Measurements from ENCODE around the gene TLE5.
"Not testable (repeated sequence)": the region's sequence is repeated elsewhere in the genome, so short reads cannot be mapped to it uniquely, and the experiment has no call there.

Gene TLE5

DNA sequence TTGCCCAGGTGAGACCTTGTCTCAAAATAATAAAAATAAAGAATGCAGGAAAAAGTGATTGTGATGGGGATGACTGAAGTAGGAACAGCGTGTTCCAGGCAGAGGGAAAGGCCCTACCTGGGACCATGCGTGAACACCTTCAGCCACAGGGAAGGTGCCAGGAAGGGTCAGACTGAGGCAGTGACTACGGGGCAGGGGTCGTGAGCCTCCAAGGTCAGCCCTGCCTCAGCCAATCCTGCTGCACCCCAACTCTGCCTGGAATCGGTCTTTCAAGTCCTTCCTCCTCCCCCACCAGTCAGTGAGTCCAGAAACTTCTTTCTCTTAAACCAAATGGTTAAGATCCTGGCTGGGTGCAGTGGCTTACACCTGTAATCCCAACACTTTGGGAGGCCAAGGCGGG lies 17.1 kb downstream of the TLE5 start:
- no peak for DNase-seq (ENCODE audit: low read depth)

- DNase-seq (ENCODE audit: low read depth): no peak
Observed at GRCh38 chr19:3042621-3043267, 19.6 kb downstream of the TLE5 start.

DNA sequence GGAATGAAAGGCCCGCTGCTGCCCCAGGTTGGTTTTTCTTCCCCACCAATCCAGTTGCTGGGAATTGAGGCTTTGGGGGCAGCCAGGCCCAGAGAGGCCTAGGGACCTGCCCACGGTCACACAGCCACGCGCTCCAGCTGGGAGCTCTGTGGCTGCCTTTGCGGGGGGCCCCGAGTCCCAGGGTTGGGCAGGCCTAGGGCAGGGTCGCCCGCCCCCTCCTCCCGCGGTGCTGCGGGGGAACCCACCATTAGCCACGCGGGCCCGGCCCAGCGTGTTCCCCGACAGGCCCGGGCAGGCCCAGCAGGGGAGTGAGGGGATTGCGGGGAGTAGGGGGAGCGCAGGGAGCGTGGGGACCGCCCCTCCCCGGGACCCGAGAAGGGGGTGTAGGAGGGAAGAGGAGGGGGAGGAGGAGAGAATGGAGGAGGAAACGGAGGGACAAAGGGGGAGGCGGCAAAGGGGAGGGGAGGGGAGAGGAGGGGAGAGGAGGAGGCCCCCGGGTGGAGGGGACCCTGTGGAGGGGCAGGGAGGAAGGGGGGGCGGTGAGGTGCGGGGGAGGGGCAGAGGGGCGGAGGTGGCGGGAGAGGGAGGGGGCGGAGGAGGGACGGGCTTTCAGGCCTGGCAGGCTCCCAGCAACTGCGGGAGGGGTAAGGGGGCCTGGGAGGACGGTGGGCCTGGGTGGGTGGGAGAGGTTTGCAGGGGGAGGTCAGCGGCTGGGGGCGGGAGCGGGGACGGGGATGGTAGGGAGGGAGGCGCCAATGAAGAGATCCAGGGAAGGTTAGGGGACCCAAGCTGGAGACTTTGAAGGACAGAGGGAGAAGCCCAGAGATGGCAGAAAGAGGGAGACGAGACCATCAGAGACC lies 20.3 kb downstream of the TLE5 start:
- no peak for DNase-seq (ENCODE audit: low read depth)

DNA sequence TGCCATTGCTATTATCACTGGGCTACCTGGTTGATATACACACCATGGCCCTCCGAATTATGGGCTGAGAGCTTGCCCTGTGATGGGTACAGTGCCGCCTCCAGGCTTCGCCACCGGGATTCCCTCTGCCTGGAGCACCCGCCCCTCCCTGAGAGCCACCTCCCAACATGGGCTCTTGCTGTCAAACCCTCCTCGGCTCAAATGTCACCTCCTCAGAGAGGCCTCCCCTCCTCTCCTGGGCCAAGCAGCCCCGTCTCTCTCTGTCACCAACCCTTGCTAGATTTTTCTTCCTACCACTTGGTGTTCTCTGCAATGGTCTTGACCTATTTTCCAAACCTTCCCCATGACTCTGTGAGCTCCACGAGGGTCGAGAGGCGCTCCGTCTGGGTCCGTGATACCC lies 21.0 kb downstream of the TLE5 start:
- no peak for DNase-seq (ENCODE audit: low read depth)

- DNase-seq (ENCODE audit: low read depth): no peak
Observed at GRCh38 chr19:3039641-3040077, 22.6 kb downstream of the TLE5 start.

GRCh38 chr19:3039125-3039524 lies 23.2 kb downstream of the TLE5 start:
- DNase-seq (ENCODE audit: low read depth): no peak

DNA sequence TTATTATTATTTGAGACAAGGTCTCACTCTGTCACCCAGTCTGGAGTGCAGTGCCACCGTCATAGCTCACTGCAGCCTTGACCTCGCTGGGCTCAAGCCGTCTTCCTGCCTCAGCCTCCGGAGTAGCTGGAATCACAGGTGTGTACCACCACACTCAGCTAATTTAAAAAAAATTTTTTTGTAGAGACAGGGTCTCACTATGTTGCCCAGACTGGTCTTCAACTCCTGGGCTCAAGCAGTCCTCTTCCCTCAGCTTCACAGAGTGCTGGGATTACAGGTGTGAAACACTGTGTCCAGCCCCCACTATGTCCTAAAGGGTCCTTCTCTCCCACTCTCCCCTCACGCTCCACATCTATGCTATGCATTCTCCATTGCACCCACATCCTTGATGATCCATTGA lies 24.1 kb downstream of the TLE5 start:
- no peak for DNase-seq (ENCODE audit: low read depth)

DNA sequence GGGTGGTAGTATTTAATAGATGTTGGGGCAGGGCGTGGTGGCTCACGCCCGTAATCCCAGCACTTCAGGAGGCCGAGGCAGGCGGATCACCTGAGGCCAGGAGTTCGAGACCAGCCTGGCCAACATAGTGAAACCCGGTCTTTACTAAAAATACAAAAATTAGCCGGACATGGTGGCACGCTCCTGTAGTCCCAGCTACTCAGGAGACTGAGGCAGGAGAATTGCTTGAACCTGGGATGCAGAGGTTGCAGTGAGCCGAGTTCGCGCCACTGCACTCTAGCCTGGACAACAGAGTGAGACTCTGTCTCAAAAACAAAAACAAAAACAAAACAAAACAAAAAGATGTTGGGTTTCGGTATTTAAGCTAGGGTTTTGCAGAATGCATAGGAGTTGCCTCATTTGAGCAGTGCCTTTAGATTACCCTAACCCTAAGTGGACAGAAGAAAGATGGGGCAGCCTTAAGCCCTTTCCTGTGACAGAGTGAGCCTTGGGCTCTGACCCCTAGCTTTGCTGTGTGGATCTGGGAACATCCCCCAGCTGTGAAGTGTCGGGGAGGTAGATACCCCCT lies 25.2 kb downstream of the TLE5 start:
- DNase-seq (ENCODE audit: low read depth): not testable (repeated sequence)

- peak; percentile 90 for DNase-seq (ENCODE audit: low read depth)
Observed at GRCh38 chr19:3036119-3036976, 25.9 kb downstream of the TLE5 start.

- DNase-seq (ENCODE audit: low read depth): peak; percentile 99
Observed at GRCh38 chr19:3035542-3036118, 26.7 kb downstream of the TLE5 start.

DNA sequence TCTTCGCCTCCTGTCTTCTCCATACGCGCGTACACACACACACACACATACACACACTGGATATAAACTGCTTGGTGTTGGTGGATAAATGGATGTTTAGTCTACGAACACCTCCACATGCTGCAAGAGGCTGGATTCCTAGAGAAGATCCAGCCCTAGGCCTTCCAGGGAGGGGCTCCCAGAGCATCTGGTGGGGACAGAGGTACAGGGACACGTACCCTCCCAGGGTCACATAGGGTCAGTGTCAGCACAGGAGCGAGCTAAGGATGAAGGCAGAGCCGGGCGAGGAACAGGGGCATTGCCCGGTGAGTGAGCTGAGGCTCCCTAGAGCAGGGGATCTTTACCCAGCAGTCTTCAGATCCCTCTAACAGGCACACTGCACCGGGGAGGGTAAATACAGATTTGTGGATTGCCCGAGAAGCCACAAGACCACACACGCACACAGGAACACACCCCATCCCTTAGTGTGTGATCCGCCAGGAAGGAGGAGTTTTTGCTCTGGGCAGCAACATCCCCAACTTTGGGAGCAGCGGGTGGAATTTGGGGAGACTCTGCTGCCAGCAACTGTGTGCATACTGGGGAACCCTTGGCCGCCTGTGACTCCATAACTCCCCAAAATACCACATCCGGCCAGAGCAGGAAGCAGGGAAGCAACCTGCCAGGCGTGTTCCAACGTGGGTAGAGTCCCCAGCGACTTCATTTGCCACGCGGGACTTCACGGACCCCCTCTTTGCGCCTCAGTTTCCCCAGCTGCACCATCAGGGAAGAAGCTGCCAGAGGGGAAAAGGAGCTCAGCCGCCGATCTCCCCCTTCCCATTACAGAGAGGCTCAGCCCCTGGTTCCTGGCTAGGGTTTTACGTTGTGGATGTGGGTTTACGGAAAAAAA lies 27.4 kb downstream of the TLE5 start:
- DNase-seq (ENCODE audit: low read depth): peak; percentile 47

GRCh38 chr19:3034406-3034655 lies 28.0 kb downstream of the TLE5 start:
- DNase-seq (ENCODE audit: low read depth): no peak

DNA sequence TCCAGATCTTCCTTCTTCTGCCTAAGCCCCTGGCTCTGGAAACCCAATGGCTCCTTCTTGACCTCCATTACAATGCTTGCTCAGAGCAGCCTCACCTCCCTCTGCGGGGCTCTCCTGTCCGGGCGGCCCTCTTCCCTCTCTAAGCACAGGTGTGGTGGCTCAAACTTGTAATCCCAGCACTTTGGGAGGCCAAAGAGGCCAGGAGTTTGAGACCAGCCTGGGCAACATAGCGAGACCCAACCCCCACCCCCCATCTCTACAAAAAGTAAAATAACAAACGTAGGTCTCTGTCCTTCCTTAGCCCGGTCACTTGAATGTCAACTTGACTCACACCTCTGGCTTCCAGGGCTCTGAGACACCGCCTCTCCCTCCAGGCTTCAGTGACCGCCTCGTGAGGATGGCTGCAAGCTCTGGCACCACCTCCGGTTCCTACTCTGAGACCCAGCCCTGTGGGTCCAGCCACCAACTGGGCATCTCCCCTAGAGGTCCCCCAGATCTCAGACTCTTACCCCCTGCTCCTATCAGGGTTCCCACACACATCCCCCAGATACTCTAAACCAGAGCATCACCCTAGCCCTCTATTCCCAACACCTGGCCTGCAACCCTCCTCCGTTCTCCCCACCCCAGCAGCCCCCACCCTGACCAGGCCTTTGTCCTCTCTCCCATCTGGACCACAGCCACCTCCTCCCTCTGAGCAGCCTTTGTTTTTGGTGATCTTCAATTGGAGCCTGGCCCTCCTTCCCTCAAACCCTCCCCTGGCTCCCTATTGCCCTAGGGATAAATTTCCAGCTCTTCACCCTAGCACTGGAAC lies 28.5 kb downstream of the TLE5 start:
- no peak for DNase-seq (ENCODE audit: low read depth)

DNA sequence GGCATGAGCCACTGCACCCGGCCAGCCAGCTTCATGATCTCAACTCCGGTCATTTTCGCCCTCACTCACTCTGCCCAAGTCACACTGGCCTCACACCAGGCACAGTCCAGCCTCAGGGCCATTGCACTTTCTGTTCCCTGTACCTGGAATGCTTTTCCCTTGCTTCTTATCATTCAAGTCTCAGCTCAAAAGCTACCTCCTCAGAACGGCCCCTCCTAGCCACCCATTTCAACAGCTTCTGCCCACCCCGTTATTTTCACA lies 30.8 kb downstream of the TLE5 start:
- no peak for DNase-seq (ENCODE audit: low read depth)

DNA sequence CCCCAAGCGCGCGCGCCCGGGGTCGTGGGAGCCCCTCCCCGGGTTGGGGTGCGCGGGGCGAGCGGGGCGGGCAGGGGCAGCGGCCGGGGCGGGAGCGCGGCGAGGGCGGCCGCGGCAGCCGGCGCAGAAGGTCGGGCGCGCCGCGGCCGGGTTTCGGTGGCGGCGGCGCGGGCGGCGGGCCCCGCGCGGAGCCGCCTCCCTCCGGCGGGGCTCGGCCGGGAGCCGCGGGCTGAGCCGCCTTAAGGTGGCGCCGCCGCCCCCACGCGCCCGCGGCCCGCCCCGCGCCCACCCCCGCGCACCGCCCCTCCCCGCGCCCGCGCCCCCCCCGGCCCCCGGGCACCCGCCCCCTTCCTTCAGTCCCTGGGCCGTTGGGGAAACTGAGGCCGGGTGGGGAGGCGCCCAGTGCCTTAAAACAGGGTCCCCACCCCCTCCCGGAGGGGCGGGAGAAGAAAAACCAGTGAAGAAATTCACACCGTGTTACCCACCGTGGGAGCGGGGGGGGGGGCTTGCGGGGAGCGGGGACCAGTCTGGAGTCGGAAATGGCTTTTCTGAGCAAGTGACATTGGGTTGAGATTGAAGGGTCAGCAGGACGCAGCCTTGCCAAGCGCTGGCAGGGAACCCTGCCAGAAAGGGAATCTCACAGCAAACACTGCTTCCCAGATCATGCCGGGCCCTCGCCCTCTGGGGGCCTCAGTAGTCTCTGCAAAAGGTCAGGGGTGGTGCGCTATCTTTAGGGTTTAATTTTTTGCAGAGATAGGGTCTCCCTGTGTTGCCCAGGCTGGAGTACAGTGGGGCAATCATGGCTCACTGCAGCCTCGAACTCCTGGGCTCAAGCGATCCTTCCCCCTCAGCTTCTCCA lies 33.0 kb downstream of the TLE5 start, which contains the start of gene TLE2:
TSS of gene TLE2 (minus strand) at position 216 of the 859 bp plus-strand sequence. CDS start 376 bp downstream, outside the sequence.
- DNase-seq (ENCODE audit: low read depth): no peak

- DNase-seq (ENCODE audit: low read depth): no peak
Observed at GRCh38 chr19:3028305-3029064, 33.8 kb downstream of the TLE5 start.

GRCh38 chr19:3027981-3028304 lies 34.4 kb downstream of the TLE5 start:
- DNase-seq (ENCODE audit: low read depth): no peak

- DNase-seq (ENCODE audit: low read depth): no peak
Observed at GRCh38 chr19:3027292-3027691, 35.0 kb downstream of the TLE5 start.

GRCh38 chr19:3026768-3027167 lies 35.5 kb downstream of the TLE5 start:
- no peak for DNase-seq (ENCODE audit: low read depth)

Measured in EH (cell line).